PC-9 (cell line): ENCODE results near the gene CEP85L. TPM values are rescaled to one million over a fixed set of nuclear protein-coding genes. Genes with fewer than 3 reads are reported as not detected.

Experiments used
- BruUV-seq: library from RNA; stranded (reverse); fragments of 400-500 nt; replicated peaks from 2 replicates; lab custom pipeline; 2021; lab: Mats Ljungman, UMichigan
- CTCF ChIA-PET: fragments of 300-600 bp; sonication (Branson Sonifier 250); formaldehyde crosslinking; loops from one replicate; lab custom pipeline; 2022; ENCODE audit warnings: antibody characterized with exemption; lab: Charles Lee
- POLR2A ChIA-PET: fragments of 300-600 bp; sonication (Branson Sonifier 250); formaldehyde crosslinking; loops from one replicate; lab custom pipeline; 2022; ENCODE audit warnings: antibody characterized with exemption; ENCODE audit not compliant: unreplicated experiment; lab: Charles Lee
- DNase-seq, 2 experiments: peaks; one replicate each; pipeline versions ENCODE4 v3.0.0 to v3.0.0-alpha.2; 2015 to 2022; ENCODE audit warnings: mixed read lengths in 1 of 2
- H2AFZ ChIP-seq: fragments of 200-600 bp; sonication (generic); 2 replicates; pipeline ENCODE4 v1.8.1; 2017; ENCODE audit warnings: antibody characterized with exemption
- H3F3A ChIP-seq: fragments of 200-600 bp; sonication (generic); 2 replicates; pipeline ENCODE4 v1.8.1; 2017; ENCODE audit warnings: antibody characterized with exemption, mild to moderate bottlenecking, low read depth; ENCODE audit not compliant: insufficient read depth
- H3K27ac ChIP-seq: fragments of 200-600 bp; sonication (generic); 2 replicates; pipeline ENCODE4 v1.6.1; 2016; ENCODE audit warnings: mixed run types
- H3K27me3 ChIP-seq: fragments of 200-600 bp; sonication (generic); 2 replicates; pipeline ENCODE4 v1.6.1; 2016; ENCODE audit warnings: low read depth, mixed run types; ENCODE audit not compliant: insufficient read depth
- H3K36me3 ChIP-seq: fragments of 200-600 bp; sonication (generic); 2 replicates; pipeline ENCODE4 v1.6.1; 2016; ENCODE audit warnings: low read depth, mixed run types
- H3K4me1 ChIP-seq: fragments of 200-600 bp; sonication (generic); replicated peaks from 2 replicates; pipeline ENCODE4 v1.6.1; 2016; ENCODE audit warnings: mixed run types; ENCODE audit not compliant: insufficient read depth
- H3K4me2 ChIP-seq: fragments of 200-600 bp; sonication (generic); 2 replicates; pipeline ENCODE4 v1.6.1; 2017; ENCODE audit warnings: mixed run types
- H3K4me3 ChIP-seq: fragments of 200-600 bp; sonication (generic); 2 replicates; pipeline ENCODE4 v1.6.1; 2016; ENCODE audit warnings: mixed run types
- H3K79me2 ChIP-seq: fragments of 200-600 bp; sonication (generic); 2 replicates; pipeline ENCODE4 v1.6.1; 2017; ENCODE audit warnings: low read depth, mixed run types
- H3K9me2 ChIP-seq: fragments of 200-600 bp; sonication (generic); 2 replicates; pipeline ENCODE4 v1.8.1; 2017; ENCODE audit warnings: mild to moderate bottlenecking; ENCODE audit not compliant: insufficient read depth
- H3K9me3 ChIP-seq: fragments of 200-600 bp; sonication (generic); 2 replicates; pipeline ENCODE4 v1.8.1; 2016; ENCODE audit warnings: low read depth; ENCODE audit not compliant: insufficient read depth
- H4K20me1 ChIP-seq: fragments of 200-600 bp; sonication (generic); 2 replicates; pipeline ENCODE4 v1.8.1; 2017; ENCODE audit not compliant: insufficient read depth
- CTCF ChIP-seq: fragments of 200-600 bp; sonication (generic); conservative IDR thresholded peaks from 2 replicates; pipeline ENCODE4 v1.6.1; 2017; ENCODE audit warnings: mixed run types, antibody characterized with exemption, mild to moderate bottlenecking, moderate library complexity
- EZH2 ChIP-seq: fragments of 200-600 bp; sonication (generic); IDR thresholded peaks from 2 replicates; pipeline ENCODE4 v1.8.0; 2017; ENCODE audit warnings: antibody characterized with exemption, low read depth
- intact Hi-C: fragments of 100-400 bp; cut with micrococcal nuclease; formaldehyde crosslinking; loops from one replicate; pipeline ENCODE4 v1.10.0; 2022; ENCODE audit not compliant: unreplicated experiment
- total RNA-seq: library from RNA; stranded (reverse); gene quantifications from 2 replicates; pipeline ENCODE4 v1.2.3, GENCODE V29; 2021

The CEP85L gene
- total RNA-seq, 1 experiment from 2014 or later, result 3.0 TPM

GRCh38 chr6:118650582-118651281 lies 659 bp downstream of the CEP85L start:
- POLR2A ChIA-PET, result interaction anchor here (0.6 to 0.7 kb wide), 2 partner anchors 231 to 283 kb away, joined by 5 to 8 read pairs; no protein-coding TSS in a partner anchor

GRCh38 chr6:118649918-118650581 lies 1.3 kb downstream of the CEP85L start:
- Histone ChIP-seq H4K20me1 (no peaks in the 10 kb centered on the region), H3K27ac (no peak overlapping the region), H2AFZ (peak overlapping the region; percentile 97), H3F3A (peaks cover 14% of the 10 kb centered on the region), H3K36me3 (no peaks in the 10 kb centered on the region), H3K27me3 (no peaks in the 10 kb centered on the region), H3K4me2 (peak overlapping the region; percentile 89), H3K4me1 (peaks cover 23% of the 10 kb centered on the region), H3K9me3 (no peaks in the 10 kb centered on the region; the same call in 1 of the 2 replicates), H3K79me2 (peaks cover 55% of the 10 kb centered on the region), H3K4me3 (peak overlapping the region; percentile 82), H3K9me2 (no peaks in the 10 kb centered on the region)
- DNase-seq, result no peak
- BruUV-seq, result no TSS peak
- CTCF ChIA-PET, result no interaction called here
- POLR2A ChIA-PET, result no interaction called here
- intact Hi-C loops, result loop anchor here (2.0 to 5.0 kb wide), 3 partner anchors 59 to 242 kb away; partner anchors contain the start of gene ASF1A
- TF ChIP-seq EZH2 (no peak), CTCF (no peak)

More at GRCh38 chr6:118650582-118651281, 659 bp downstream of the CEP85L start:
- Histone ChIP-seq H3F3A (peaks cover 14% of the 10 kb centered on the region), H3K79me2 (peaks cover 48% of the 10 kb centered on the region), H3K4me3 (peak overlapping the region; percentile 82), H3K9me3 (no peaks in the 10 kb centered on the region; the same call in 1 of the 2 replicates), H3K36me3 (no peaks in the 10 kb centered on the region), H2AFZ (peak overlapping the region; percentile 97), H4K20me1 (no peaks in the 10 kb centered on the region), H3K27ac (peak overlapping the region; percentile 30; the same call in 1 of the 2 replicates), H3K4me2 (peak overlapping the region; percentile 89), H3K9me2 (no peaks in the 10 kb centered on the region), H3K27me3 (no peaks in the 10 kb centered on the region), H3K4me1 (peaks cover 23% of the 10 kb centered on the region)
- CTCF ChIA-PET, result no interaction called here
- TF ChIP-seq EZH2 (no peak), CTCF (no peak)
- peak; percentile 15 to 47 for DNase-seq
- BruUV-seq, result TSS peak; percentile 59
- intact Hi-C loops, result loop anchor here (2.0 to 5.0 kb wide), 3 partner anchors 58 to 242 kb away; partner anchors contain the start of gene ASF1A

GRCh38 chr6:118648866-118649554 lies 2.4 kb downstream of the CEP85L start:
- Histone ChIP-seq H3K4me1 (peaks cover 23% of the 10 kb centered on the region), H3K79me2 (peaks cover 65% of the 10 kb centered on the region), H3K4me3 (peak overlapping the region; percentile 82; the same call in 1 of the 2 replicates), H4K20me1 (no peaks in the 10 kb centered on the region), H3K36me3 (no peaks in the 10 kb centered on the region), H3K9me3 (no peaks in the 10 kb centered on the region; the same call in 1 of the 2 replicates), H3K27me3 (no peaks in the 10 kb centered on the region), H3K9me2 (no peaks in the 10 kb centered on the region), H2AFZ (no peak overlapping the region; the same call in 1 of the 2 replicates), H3K27ac (no peak overlapping the region), H3F3A (peaks cover 14% of the 10 kb centered on the region), H3K4me2 (peak overlapping the region; percentile 89)
- TF ChIP-seq EZH2, result no peak
- TF ChIP-seq CTCF, result no peak
- CTCF ChIA-PET, result no interaction called here
- intact Hi-C loops, result no loop called here
- POLR2A ChIA-PET, result no interaction called here
- DNase-seq, result no peak
- no TSS peak for BruUV-seq
